GM18511 (cell line): ENCODE results near the gene JMJD8.

ENCODE experiments used
- ATAC-seq: cut with Tn5 transposase; IDR thresholded peaks from one replicate; pipeline ENCODE4 v1.9.1; 2021; ENCODE audit warnings: mild to moderate bottlenecking, moderate library complexity; ENCODE audit not compliant: unreplicated experiment

The JMJD8 gene

DNA sequence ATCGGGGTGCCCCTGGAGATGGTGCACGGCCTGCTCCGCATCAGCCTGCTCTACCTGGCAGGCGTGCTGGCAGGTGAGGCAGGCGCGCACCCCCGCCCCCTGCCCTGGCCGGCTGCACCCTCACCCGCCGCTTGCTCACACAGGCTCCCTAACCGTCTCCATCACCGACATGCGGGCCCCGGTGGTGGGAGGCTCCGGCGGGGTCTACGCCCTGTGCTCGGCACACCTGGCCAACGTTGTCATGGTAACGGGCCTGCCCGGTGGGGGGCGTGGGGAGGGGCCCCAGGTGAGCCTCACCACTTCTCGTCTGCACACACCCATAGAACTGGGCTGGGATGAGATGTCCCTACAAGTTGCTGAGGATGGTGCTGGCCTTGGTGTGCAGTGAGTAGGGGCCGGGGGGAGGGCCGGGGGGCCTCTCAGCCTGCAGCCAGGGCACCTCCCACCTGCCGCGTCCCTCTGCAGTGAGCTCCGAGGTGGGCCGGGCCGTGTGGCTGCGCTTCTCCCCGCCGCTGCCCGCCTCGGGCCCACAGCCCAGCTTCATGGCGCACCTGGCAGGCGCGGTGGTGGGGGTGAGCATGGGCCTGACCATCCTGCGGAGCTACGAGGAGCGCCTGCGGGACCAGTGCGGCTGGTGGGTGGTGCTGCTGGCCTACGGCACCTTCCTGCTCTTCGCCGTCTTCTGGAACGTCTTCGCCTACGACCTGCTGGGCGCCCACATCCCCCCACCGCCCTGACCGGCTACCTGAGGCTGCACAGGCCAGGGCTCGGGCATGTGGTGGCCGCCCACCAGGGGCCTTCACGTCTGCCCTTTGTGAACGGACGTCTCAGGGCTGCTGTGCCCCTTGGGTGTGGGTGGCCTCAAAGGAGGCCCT lies 6.6 kb downstream of the JMJD8 start:
- ATAC-seq, result no peak

- no peak for ATAC-seq
These were observed 7.2 kb downstream of the JMJD8 start for GRCh38 chr16:676913-677312.

DNA sequence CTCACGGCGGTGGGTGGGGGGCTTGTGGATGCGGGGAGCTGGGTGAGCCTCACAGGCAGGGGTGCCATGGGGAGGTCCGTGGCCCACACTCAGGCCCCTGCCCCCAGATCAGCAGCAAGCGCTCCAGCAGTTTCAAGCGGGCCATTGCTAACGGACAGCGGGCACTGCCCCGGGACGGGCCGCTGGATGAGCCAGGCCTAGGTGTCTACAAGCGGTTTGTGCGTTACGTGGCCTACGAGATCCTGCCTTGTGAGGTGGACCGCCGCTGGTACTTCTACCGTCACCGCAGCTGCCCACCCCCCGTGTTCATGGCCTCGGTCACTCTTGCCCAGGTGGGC lies 7.6 kb downstream of the JMJD8 start:
- ATAC-seq, result no peak

DNA sequence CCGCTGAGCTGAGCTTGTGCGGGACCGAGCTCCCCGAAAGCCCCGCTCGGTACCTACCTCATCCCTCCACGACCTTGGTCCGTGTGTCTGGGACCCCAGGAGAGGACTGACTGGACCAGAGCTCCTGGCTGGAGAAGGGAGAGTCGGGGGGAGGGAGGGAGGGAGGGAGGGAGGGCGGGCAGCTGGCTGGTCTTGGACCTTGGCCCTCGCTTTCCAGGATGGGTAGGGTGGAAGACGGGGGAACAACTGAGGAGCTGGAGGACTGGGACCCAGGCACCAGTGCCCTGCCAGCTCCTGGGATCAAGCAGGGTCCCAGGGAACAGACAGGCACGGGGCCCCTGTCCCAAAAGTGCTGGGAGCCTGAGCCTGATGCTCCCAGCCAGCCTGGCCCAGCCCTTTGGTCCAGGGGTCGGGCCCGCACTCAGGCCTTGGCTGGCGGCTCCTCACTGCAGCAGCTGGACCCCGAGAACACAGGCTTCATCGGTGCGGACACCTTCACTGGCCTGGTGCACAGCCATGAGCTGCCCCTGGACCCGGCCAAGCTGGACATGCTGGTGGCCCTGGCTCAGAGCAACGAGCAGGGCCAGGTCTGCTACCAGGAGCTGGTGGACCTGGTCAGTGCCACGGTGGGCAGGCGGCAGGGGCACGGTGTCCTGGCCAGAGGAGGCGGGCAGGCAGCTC lies 8.1 kb downstream of the JMJD8 start:
- no peak for ATAC-seq

- no peak for ATAC-seq
These were observed 8.9 kb downstream of the JMJD8 start, which contains the start of gene RHBDL1 for GRCh38 chr16:674968-675883. Gene RHBDL1 (plus strand): TSS chr16:675671. CDS start chr16:675791, 120 bp downstream.

- ATAC-seq, result no peak
These were observed 9.8 kb downstream of the JMJD8 start for GRCh38 chr16:674214-674881.

DNA sequence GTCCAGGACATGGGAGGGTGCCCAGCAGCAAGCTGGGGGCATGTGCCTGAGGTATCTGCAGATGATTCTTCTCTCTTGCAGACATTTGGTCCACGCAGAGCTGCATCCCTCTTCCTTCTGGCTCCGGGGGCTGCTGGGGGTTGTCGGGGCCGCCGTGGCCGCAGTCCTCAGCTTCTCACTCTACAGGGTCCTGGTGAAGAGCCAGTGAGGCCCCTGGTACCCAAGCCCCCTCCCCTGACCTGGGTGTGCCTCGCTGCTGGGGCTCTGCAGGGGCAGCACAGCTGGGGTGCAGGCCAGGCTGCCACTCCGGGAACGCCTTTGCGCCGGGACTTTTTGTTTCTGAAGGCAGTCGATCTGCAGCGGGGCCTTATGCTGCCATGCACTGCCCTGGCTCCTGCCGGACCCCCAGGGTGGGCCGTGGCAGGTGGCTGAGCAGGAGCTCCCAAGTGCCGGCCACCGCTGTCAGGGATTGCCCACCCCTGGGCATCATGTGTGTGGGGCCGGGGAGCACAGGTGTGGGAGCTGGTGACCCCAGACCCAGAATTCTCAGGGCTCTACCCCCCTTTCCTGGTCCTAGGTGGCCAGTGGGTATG lies 10.6 kb downstream of the JMJD8 start:
- no peak for ATAC-seq

DNA sequence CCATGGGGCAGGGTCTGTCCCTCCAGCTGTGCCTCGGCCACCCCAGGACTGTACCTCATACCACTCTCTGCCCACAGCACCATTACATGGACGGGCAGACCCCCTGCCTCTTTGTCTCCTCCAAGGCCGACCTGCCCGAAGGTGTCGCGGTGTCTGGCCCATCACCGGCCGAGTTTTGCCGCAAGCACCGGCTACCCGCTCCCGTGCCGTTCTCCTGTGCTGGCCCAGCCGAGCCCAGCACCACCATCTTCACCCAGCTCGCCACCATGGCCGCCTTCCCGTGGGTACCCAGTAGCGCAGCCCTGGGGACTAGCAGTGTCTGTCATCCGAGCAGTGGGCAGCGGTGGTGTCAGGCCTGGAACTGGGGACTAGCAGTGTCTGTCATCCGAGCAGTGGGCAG lies 11.3 kb downstream of the JMJD8 start:
- no peak for ATAC-seq

GRCh38 chr16:672371-672770 lies 11.8 kb downstream of the JMJD8 start:
- ATAC-seq, result no peak

DNA sequence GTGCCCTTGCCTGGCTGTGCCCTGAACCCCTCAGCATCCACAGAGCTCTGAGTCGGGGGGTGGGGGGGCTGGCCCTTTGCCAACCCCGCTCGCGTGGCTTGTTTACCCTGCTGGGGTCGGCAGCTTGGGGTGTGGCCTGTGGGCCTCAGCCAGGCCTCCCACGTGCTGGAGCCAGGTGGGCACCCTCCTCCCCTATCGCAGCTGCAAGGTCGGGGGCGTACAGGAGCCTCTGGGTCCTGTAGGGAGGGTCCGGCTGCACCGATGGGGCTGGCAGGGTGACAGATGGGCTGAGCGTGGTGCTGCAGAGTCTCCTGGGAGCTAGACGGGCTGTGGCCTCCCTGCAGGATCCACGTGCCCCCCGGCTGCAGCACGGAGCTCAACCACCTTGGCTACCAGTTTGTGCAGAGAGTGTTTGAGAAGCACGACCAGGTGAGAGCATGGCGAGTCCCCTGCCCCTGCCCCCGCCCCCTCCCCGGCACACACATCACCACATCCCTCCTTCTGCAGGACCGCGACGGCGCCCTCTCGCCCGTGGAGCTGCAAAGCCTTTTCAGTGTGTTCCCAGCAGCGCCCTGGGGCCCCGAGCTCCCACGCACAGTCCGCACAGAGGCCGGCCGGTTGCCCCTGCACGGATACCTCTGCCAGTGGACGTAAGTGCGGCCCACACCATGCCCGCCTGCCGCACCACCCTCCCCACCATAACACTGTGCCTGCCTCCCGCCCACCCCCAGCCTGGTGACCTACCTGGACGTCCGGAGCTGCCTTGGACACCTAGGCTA lies 12.6 kb downstream of the JMJD8 start:
- ATAC-seq, result no peak

DNA sequence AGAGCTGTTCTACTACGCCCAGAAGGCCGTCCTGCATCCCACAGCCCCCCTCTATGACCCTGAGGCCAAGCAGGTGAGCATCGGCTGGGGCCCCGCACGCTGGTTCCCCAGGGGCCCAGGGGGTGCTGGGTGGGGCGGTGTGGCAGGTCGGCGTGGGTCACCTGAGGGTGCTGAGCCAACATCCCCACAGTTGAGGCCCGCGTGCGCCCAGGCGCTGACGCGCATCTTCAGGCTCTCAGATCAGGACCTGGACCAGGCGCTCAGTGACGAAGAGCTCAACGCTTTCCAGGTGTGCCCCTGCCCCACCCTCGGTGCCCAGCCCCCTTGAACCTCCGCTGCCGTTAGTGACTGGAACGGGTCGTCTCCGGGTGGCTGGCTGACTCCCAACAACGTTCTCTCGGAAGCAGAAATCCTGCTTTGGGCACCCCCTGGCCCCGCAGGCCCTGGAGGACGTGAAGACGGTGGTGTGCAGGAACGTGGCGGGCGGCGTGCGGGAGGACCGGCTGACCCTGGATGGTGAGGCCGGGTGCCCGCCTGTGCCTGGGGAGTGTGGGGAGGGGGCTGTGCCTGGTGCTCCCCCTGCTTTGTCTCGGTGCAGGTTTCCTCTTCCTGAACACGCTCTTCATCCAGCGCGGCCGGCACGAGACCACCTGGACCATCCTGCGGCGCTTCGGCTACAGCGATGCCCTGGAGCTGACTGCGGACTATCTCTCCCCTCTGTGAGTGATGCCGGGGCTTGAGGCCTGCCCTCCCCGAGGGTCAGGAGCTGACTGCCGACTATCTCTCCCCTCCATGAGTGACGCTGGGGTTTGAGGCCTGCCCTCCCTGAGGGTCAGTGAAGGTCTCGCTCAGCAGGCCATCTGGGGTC lies 13.4 kb downstream of the JMJD8 start:
- no peak for ATAC-seq

DNA sequence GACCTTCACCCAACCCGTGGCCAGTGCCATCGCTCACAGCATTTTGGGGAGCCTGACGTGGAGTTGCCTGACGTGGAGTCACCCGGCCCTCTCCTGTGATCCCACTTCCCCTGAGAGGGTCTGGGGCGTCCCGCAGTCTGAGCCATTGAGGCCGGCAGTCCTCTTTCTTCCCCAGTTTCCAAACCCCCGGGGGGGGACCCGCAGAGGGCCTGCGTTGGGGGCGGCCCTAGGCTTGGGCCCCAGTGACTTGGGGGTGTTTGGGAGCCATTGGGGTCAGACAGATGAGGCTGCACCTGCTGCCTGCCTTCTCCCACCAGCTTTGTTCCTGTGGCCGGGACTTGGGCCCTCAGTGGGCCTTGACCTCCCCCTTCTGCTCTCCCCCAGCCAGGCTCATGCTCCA lies 14.5 kb downstream of the JMJD8 start:
- no peak for ATAC-seq

DNA sequence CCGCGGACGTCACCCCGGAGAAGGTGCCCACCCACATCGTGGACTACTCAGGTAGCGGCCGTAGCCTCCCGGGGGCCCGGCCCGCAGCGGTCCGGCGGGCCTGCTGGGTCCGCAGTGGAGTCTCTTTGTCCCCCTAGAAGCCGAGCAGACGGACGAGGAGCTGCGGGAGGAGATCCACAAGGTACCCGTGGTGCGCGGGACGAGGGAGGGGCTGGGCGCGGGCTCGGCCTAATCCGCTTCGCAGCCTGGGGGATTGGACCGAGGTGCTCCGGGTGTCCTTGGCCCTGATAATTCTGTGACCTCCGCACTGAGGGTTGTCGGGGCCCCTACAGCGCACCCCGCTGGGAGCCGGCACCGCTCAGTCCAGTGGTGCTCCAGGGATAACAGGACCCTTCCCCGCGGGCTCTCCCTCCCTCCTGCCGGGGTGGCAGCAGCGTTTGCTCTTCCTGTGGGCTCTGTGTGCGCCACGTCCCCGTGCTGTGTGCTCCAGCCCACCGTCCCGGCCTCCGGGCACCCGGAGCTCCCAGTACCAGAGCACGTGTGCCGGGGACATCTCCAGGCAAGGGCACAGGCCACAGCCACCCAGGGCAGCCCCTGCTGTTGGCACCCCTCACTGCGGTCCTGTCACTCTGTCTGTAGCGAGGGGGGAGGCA lies 15.5 kb downstream of the JMJD8 start:
- ATAC-seq, result no peak

GRCh38 chr16:667780-668518 lies 16.2 kb downstream of the JMJD8 start, which contains the start of gene RHOT2:
Gene RHOT2 (plus strand): TSS chr16:668132. CDS start chr16:668200, 68 bp downstream.
- ATAC-seq, result peak; percentile 85

DNA sequence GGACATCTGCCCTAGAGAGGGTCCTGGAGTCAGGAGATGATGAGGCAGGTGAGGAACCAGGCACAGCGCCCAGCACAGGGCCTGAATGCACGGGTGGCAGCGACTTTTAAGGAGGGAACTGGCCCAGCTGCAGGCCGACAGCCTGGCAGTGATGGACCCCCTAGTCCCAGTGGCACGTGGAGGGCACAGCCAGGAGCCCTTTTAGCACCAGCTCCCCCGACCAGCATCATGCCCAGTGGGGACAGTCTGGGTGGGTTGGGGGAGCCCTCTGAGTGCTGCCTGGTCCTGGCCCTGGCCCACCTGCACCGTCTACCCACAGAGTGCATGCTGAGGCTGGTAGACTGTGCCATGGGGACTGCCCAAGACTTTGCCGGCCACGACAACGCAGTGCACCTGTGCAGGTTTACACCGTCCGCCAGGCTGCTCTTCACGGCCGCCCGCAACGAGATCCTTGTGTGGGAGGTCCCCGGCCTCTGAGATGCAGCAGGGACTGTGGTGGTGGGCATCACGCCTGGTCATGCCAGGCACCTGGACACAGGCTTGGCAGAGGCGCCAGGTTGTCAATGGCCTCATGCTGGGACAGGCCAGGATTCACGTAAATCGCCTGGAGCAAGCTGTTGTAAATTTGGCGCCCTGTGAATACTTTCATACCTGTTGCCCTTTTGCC lies 16.9 kb downstream of the JMJD8 start:
- no peak for ATAC-seq

GRCh38 chr16:666572-666971 lies 17.6 kb downstream of the JMJD8 start:
- ATAC-seq, result no peak

GRCh38 chr16:662597-662996 lies 21.5 kb downstream of the JMJD8 start:
- ATAC-seq, result no peak
